PC-9 (cell line): Measurements from ENCODE around the gene FANCI. TPM values are rescaled to one million over a fixed set of nuclear protein-coding genes. Genes with fewer than 3 reads are reported as not detected.

ENCODE experiments used
- BruUV-seq: library from RNA; stranded (reverse); fragments of 400-500 nt; replicated peaks from 2 replicates; lab custom pipeline; 2021; lab: Mats Ljungman, UMichigan
- CTCF ChIA-PET: fragments of 300-600 bp; sonication (Branson Sonifier 250); formaldehyde crosslinking; loops from one replicate; lab custom pipeline; 2022; ENCODE audit warnings: antibody characterized with exemption; lab: Charles Lee
- POLR2A ChIA-PET: fragments of 300-600 bp; sonication (Branson Sonifier 250); formaldehyde crosslinking; loops from one replicate; lab custom pipeline; 2022; ENCODE audit warnings: antibody characterized with exemption; ENCODE audit not compliant: unreplicated experiment; lab: Charles Lee
- DNase-seq, 2 experiments: peaks; one replicate each; pipeline versions ENCODE4 v3.0.0 to v3.0.0-alpha.2; 2015 to 2022; ENCODE audit warnings: mixed read lengths in 1 of 2
- H2AFZ ChIP-seq: fragments of 200-600 bp; sonication (generic); 2 replicates; pipeline ENCODE4 v1.8.1; 2017; ENCODE audit warnings: antibody characterized with exemption
- H3F3A ChIP-seq: fragments of 200-600 bp; sonication (generic); 2 replicates; pipeline ENCODE4 v1.8.1; 2017; ENCODE audit warnings: antibody characterized with exemption, mild to moderate bottlenecking, low read depth; ENCODE audit not compliant: insufficient read depth
- H3K27ac ChIP-seq: fragments of 200-600 bp; sonication (generic); 2 replicates; pipeline ENCODE4 v1.6.1; 2016; ENCODE audit warnings: mixed run types
- H3K27me3 ChIP-seq: fragments of 200-600 bp; sonication (generic); 2 replicates; pipeline ENCODE4 v1.6.1; 2016; ENCODE audit warnings: low read depth, mixed run types; ENCODE audit not compliant: insufficient read depth
- H3K36me3 ChIP-seq: fragments of 200-600 bp; sonication (generic); 2 replicates; pipeline ENCODE4 v1.6.1; 2016; ENCODE audit warnings: low read depth, mixed run types
- H3K4me1 ChIP-seq: fragments of 200-600 bp; sonication (generic); replicated peaks from 2 replicates; pipeline ENCODE4 v1.6.1; 2016; ENCODE audit warnings: mixed run types; ENCODE audit not compliant: insufficient read depth
- H3K4me2 ChIP-seq: fragments of 200-600 bp; sonication (generic); 2 replicates; pipeline ENCODE4 v1.6.1; 2017; ENCODE audit warnings: mixed run types
- H3K4me3 ChIP-seq: fragments of 200-600 bp; sonication (generic); 2 replicates; pipeline ENCODE4 v1.6.1; 2016; ENCODE audit warnings: mixed run types
- H3K79me2 ChIP-seq: fragments of 200-600 bp; sonication (generic); 2 replicates; pipeline ENCODE4 v1.6.1; 2017; ENCODE audit warnings: low read depth, mixed run types
- H3K9me2 ChIP-seq: fragments of 200-600 bp; sonication (generic); 2 replicates; pipeline ENCODE4 v1.8.1; 2017; ENCODE audit warnings: mild to moderate bottlenecking; ENCODE audit not compliant: insufficient read depth
- H3K9me3 ChIP-seq: fragments of 200-600 bp; sonication (generic); 2 replicates; pipeline ENCODE4 v1.8.1; 2016; ENCODE audit warnings: low read depth; ENCODE audit not compliant: insufficient read depth
- H4K20me1 ChIP-seq: fragments of 200-600 bp; sonication (generic); 2 replicates; pipeline ENCODE4 v1.8.1; 2017; ENCODE audit not compliant: insufficient read depth
- EZH2 ChIP-seq: fragments of 200-600 bp; sonication (generic); IDR thresholded peaks from 2 replicates; pipeline ENCODE4 v1.8.0; 2017; ENCODE audit warnings: antibody characterized with exemption, low read depth
- intact Hi-C: fragments of 100-400 bp; cut with micrococcal nuclease; formaldehyde crosslinking; loops from one replicate; pipeline ENCODE4 v1.10.0; 2022; ENCODE audit not compliant: unreplicated experiment
- total RNA-seq: library from RNA; stranded (reverse); gene quantifications from 2 replicates; pipeline ENCODE4 v1.2.3, GENCODE V29; 2021
- TF ChIP-seq, protein P1 (sequence below): fragments of 200-600 bp; sonication (generic); conservative IDR thresholded peaks from 2 replicates; pipeline ENCODE4 v1.6.1; 2017; ENCODE audit warnings: mixed run types, antibody characterized with exemption, mild to moderate bottlenecking, moderate library complexity

Gene FANCI
- total RNA-seq, 1 experiment from 2014 or later = 126 TPM

DNA sequence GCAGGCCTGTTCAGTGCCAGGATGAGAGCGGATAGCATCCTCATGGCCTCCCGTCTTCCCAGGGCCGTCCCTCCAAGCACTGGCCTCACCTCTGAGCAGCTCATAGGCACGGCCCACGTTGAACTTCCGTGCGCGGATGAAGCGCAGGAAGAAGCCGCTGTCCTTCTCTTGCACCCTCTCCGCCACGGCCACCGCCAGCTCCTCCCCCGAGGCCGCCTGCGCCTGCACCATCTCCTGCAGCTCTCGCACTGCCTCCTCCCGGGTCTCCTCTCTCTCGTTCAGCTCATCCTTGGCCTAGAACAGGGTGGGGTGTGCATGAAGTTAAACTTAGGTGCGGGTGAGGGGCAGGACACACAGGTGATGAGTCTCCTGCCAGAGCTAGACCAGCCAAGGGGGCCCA is 26.7 kb upstream of the FANCI start:
- no peak for TF ChIP-seq EZH2
- CTCF ChIA-PET = no interaction called here
- intact Hi-C loops = no loop called here
- Histone ChIP-seq H3K9me3 (no peaks in the 10 kb centered on the region), H3K9me2 (no peaks in the 10 kb centered on the region), H3K27ac (no peak overlapping the region), H3F3A (no peaks in the 10 kb centered on the region), H3K4me2 (no peak overlapping the region), H3K36me3 (no peaks in the 10 kb centered on the region), H2AFZ (no peak overlapping the region), H3K4me1 (no peaks in the 10 kb centered on the region), H4K20me1 (no peaks in the 10 kb centered on the region), H3K79me2 (no peaks in the 10 kb centered on the region), H3K27me3 (peaks cover 15% of the 10 kb centered on the region; the same call in 1 of the 2 replicates), H3K4me3 (no peak overlapping the region)
- no peak for DNase-seq
- POLR2A ChIA-PET = no interaction called here
- no TSS peak for BruUV-seq

DNA sequence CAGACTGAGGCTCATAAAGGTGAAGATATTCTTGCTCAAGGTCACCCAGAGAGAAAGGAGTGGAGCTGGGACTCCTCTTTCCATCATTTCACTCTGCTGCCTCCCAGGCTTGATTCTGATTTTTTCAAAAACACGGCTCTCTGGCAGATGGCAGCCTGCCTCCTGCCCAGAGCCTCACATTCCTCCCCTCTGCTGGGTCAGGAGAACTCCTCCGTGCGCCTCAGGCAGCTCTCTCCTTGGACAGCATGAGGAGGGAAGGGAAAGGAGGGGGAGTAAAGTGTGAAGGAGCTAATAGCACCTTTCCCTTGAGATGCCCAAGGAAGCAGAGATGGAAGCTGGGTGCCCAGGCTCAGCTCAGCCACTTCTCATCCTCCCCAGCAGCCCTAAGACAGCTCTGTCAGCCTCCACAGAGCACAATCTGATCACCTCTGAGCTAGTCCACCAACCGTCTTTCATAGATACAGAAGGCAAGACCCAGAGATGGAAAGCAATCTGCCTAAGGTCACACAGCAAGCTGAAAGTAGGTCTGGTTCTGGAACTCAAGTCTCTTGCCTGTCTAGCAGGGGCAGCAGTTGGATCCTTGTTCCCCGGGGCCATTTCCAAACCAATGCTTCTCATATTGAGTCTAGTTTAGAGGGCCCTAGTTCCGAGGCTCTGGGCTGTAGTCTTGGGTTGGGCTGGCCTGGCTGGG is 25.9 kb upstream of the FANCI start:
- ChIA-PET CTCF (no interaction called here), POLR2A (no interaction called here)
- Histone ChIP-seq H3K79me2 (no peaks in the 10 kb centered on the region), H3K9me2 (no peaks in the 10 kb centered on the region), H3F3A (no peaks in the 10 kb centered on the region), H3K4me2 (no peak overlapping the region), H2AFZ (no peak overlapping the region), H3K36me3 (no peaks in the 10 kb centered on the region), H3K9me3 (no peaks in the 10 kb centered on the region), H3K4me1 (no peaks in the 10 kb centered on the region), H3K4me3 (no peak overlapping the region), H3K27me3 (peaks cover 15% of the 10 kb centered on the region; the same call in 1 of the 2 replicates), H3K27ac (no peak overlapping the region), H4K20me1 (no peaks in the 10 kb centered on the region)
- no TSS peak for BruUV-seq
- no peak for DNase-seq
- intact Hi-C loops = no loop called here
- no peak for TF ChIP-seq EZH2
- TF ChIP-seq, protein P1, sequence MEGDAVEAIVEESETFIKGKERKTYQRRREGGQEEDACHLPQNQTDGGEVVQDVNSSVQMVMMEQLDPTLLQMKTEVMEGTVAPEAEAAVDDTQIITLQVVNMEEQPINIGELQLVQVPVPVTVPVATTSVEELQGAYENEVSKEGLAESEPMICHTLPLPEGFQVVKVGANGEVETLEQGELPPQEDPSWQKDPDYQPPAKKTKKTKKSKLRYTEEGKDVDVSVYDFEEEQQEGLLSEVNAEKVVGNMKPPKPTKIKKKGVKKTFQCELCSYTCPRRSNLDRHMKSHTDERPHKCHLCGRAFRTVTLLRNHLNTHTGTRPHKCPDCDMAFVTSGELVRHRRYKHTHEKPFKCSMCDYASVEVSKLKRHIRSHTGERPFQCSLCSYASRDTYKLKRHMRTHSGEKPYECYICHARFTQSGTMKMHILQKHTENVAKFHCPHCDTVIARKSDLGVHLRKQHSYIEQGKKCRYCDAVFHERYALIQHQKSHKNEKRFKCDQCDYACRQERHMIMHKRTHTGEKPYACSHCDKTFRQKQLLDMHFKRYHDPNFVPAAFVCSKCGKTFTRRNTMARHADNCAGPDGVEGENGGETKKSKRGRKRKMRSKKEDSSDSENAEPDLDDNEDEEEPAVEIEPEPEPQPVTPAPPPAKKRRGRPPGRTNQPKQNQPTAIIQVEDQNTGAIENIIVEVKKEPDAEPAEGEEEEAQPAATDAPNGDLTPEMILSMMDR = no peak

DNA sequence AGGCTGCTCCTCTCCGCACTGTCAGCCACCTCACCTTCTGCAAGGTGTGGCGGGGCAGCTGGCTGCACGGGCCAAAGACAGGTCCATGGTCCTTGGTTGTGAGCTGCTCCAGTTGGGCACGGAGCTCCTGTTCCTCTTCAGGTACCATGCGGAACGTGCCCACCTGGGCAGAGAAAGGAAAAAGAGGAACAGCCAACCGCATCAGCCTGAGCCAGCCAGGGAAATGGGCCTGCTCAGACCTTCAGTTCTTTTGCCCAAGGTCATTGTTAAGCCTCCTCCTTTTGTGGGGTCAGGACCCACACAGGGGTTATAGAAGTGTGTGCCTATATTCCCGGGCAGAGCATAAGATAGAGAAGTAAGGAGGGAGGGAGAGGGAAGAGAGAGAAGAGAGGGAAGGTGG is 25.2 kb upstream of the FANCI start:
- H3K27ac ChIP-seq = no peak overlapping the region
- no peak overlapping the region for H3K4me2 ChIP-seq
- peaks cover 15% of the 10 kb centered on the region; the same call in 1 of the 2 replicates for H3K27me3 ChIP-seq
- no peaks in the 10 kb centered on the region for H3K4me1 ChIP-seq
- CTCF ChIA-PET = no interaction called here
- H2AFZ ChIP-seq = no peak overlapping the region
- H3K79me2 ChIP-seq = no peaks in the 10 kb centered on the region
- DNase-seq = no peak
- H3K4me3 ChIP-seq = no peak overlapping the region
- no peaks in the 10 kb centered on the region for H3F3A ChIP-seq
- TF ChIP-seq, protein P1 = no peak
- no peak for TF ChIP-seq EZH2
- POLR2A ChIA-PET = no interaction called here
- H3K9me2 ChIP-seq = no peaks in the 10 kb centered on the region
- no peaks in the 10 kb centered on the region for H4K20me1 ChIP-seq
- intact Hi-C loops = no loop called here
- no TSS peak for BruUV-seq
- H3K9me3 ChIP-seq = no peaks in the 10 kb centered on the region
- H3K36me3 ChIP-seq = no peaks in the 10 kb centered on the region
